HepG2 (cell line): ENCODE data around the gene MRPL38. TPM values are rescaled to one million over a fixed set of nuclear protein-coding genes. Genes with fewer than 3 reads are reported as not detected.

Experiments
- CAMTA2 ChIP-seq: sonication (generic); formaldehyde crosslinking; IDR thresholded peaks from 2 replicates; pipeline ENCODE4 v1.4.0; 2020; ENCODE audit warnings: mild to moderate bottlenecking, missing genetic modification reagents, borderline replicate concordance
- GFI1 ChIP-seq: sonication (generic); formaldehyde crosslinking; IDR thresholded peaks from 2 replicates; pipeline ENCODE4 v1.5.0; 2020; ENCODE audit warnings: missing genetic modification reagents, mild to moderate bottlenecking, borderline replicate concordance
- HMG20A ChIP-seq: IDR thresholded peaks from 2 replicates; pipeline ENCODE4 v1.6.1; 2016; ENCODE audit warnings: borderline replicate concordance
- HMG20B ChIP-seq: conservative IDR thresholded peaks from 2 replicates; pipeline ENCODE4 v1.6.1; 2016; ENCODE audit warnings: missing genetic modification reagents, missing compliant biosample characterization
- MED13 ChIP-seq: sonication (generic); formaldehyde crosslinking; IDR thresholded peaks from 2 replicates; pipeline ENCODE4 v1.5.0; 2020; ENCODE audit warnings: missing genetic modification reagents
- MTF2 ChIP-seq: sonication (generic); formaldehyde crosslinking; IDR thresholded peaks from 2 replicates; pipeline ENCODE4 v1.5.0; 2020; ENCODE audit warnings: missing genetic modification reagents, borderline replicate concordance
- MXD4 ChIP-seq: IDR thresholded peaks from 2 replicates; pipeline ENCODE4 v1.6.1; 2016; ENCODE audit warnings: mild to moderate bottlenecking, missing biosample characterization, missing genetic modification reagents
- PCBP2 ChIP-seq: fragments of 200-400 bp; formaldehyde crosslinking; optimal IDR thresholded peaks from 2 replicates; pipeline ENCODE3; 2018; ENCODE audit warnings: low read length, low read depth; ENCODE audit not compliant: poor library complexity, severe bottlenecking
- SNRNP70 ChIP-seq: fragments of 200-400 bp; formaldehyde crosslinking; IDR thresholded peaks from 2 replicates; pipeline ENCODE4 v1.6.1; 2017; ENCODE audit warnings: mild to moderate bottlenecking, low read depth, low read length, moderate library complexity
- TBX3 ChIP-seq: fragments of 450-650 bp; IDR thresholded peaks from 2 replicates; pipeline ENCODE4 v1.6.1; 2017; ENCODE audit warnings: antibody characterized with exemption, mild to moderate bottlenecking, inconsistent platforms, borderline replicate concordance
- TEF ChIP-seq: sonication (generic); formaldehyde crosslinking; IDR thresholded peaks from 2 replicates; pipeline ENCODE4 v1.5.0; 2020; ENCODE audit warnings: missing genetic modification reagents
- THYN1 ChIP-seq: sonication (generic); formaldehyde crosslinking; IDR thresholded peaks from 2 replicates; pipeline ENCODE4 v1.8.1; 2023; ENCODE audit warnings: low read depth, mild to moderate bottlenecking, moderate library complexity, missing genetic modification reagents, borderline replicate concordance
- ZNF101 ChIP-seq: sonication (generic); formaldehyde crosslinking; IDR thresholded peaks from 2 replicates; pipeline ENCODE4 v1.4.0; 2020; ENCODE audit warnings: mild to moderate bottlenecking, low read depth, missing genetic modification reagents, borderline replicate concordance
- ZNF615 ChIP-seq: sonication (generic); formaldehyde crosslinking; IDR thresholded peaks from 2 replicates; pipeline ENCODE4 v1.5.0; 2020; ENCODE audit warnings: mild to moderate bottlenecking, missing genetic modification reagents, borderline replicate concordance
- ZNF772 ChIP-seq: sonication (generic); formaldehyde crosslinking; IDR thresholded peaks from 2 replicates; pipeline ENCODE4 v1.5.0; 2020; ENCODE audit warnings: mild to moderate bottlenecking, missing genetic modification reagents
- ZNF788 ChIP-seq: sonication (generic); formaldehyde crosslinking; IDR thresholded peaks from 2 replicates; pipeline ENCODE4 v1.5.0; 2020; ENCODE audit warnings: mild to moderate bottlenecking, missing genetic modification reagents, borderline replicate concordance
- polyA plus RNA-seq, 8 experiments: library from polyadenylated mRNA; depleted of rRNA in 3 of 8; stranded (reverse) in 7 of 8; unstranded in 1 of 8; fragments of >200 nt; fragmentation: Illumina TruSeq in 4 of 8; extraction: Trizol in 4 of 8; gene quantifications; 2 replicates each; pipeline versions ENCODE4 v1.2.1 to v1.2.3, GENCODE V29; 2011 to 2016; ENCODE audit warnings: low read depth in 4 of 8, missing spikeins in 1 of 8, mixed read lengths in 1 of 8; ENCODE audit not compliant: insufficient read depth in 1 of 8
- total RNA-seq, 5 experiments: library from RNA; depleted of rRNA; stranded (reverse); fragments of >200 nt; fragmentation: Illumina TruSeq; extraction: Trizol; gene quantifications; 2 replicates each; pipeline ENCODE4 v1.2.3, GENCODE V29; 2016; ENCODE audit warnings: low read depth in 1 of 5
- TF ChIP-seq, protein P1 (sequence below): sonication (generic); formaldehyde crosslinking; IDR thresholded peaks from 2 replicates; pipeline ENCODE4 v1.4.0; 2020; ENCODE audit warnings: low read depth, missing genetic modification reagents
- TF ChIP-seq, protein P2 (sequence below): IDR thresholded peaks from 2 replicates; pipeline ENCODE4 v1.6.1; 2012; ENCODE audit warnings: low read depth, low read length, improper control_type of control experiment
- TF ChIP-seq, protein P3 (sequence below): fragments of 450-650 bp; IDR thresholded peaks from 2 replicates; pipeline ENCODE4 v1.6.1; 2017; ENCODE audit warnings: mild to moderate bottlenecking

The MRPL38 gene
- total and polyA plus RNA-seq, 2 of the 13 experiments (the other 11 are each of a cell fraction or from before 2014, with no cell fraction given) = 83.7 to 125 TPM

GRCh38 chr17:75869282-75870141, 35.2 kb downstream of the MRPL38 start (continued):
- TF ChIP-seq, protein P1, sequence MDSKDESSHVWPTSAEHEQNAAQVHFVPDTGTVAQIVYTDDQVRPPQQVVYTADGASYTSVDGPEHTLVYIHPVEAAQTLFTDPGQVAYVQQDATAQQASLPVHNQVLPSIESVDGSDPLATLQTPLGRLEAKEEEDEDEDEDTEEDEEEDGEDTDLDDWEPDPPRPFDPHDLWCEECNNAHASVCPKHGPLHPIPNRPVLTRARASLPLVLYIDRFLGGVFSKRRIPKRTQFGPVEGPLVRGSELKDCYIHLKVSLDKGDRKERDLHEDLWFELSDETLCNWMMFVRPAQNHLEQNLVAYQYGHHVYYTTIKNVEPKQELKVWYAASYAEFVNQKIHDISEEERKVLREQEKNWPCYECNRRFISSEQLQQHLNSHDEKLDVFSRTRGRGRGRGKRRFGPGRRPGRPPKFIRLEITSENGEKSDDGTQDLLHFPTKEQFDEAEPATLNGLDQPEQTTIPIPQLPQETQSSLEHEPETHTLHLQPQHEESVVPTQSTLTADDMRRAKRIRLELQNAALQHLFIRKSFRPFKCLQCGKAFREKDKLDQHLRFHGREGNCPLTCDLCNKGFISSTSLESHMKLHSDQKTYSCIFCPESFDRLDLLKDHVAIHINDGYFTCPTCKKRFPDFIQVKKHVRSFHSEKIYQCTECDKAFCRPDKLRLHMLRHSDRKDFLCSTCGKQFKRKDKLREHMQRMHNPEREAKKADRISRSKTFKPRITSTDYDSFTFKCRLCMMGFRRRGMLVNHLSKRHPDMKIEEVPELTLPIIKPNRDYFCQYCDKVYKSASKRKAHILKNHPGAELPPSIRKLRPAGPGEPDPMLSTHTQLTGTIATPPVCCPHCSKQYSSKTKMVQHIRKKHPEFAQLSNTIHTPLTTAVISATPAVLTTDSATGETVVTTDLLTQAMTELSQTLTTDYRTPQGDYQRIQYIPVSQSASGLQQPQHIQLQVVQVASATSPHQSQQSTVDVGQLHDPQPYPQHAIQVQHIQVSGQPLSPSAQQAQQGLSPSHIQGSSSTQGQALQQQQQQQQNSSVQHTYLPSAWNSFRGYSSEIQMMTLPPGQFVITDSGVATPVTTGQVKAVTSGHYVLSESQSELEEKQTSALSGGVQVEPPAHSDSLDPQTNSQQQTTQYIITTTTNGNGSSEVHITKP (CRISPR knock-in tag) = peak; percentile 90
- TF ChIP-seq ZNF101 (CRISPR knock-in tag) = no peak; the same call in 1 of the 2 replicates
- no peak for TF ChIP-seq MTF2 (CRISPR knock-in tag)
- peak; percentile 83 for TF ChIP-seq TBX3
- no peak for TF ChIP-seq MXD4 (CRISPR knock-in tag)
- peak; percentile 57; the same call in 1 of the 2 replicates for TF ChIP-seq ZNF772 (CRISPR knock-in tag)
- peak; percentile 51; the same call in 1 of the 2 replicates for TF ChIP-seq ZNF788
- TF ChIP-seq GFI1 = 0 out of 2 replicates have a peak, but pooled peaks have one; percentile 24
- peak; percentile 65 for TF ChIP-seq HMG20A (CRISPR knock-in tag)
- TF ChIP-seq SNRNP70 = no peak
- no peak for TF ChIP-seq MED13 (CRISPR knock-in tag)
- peak; percentile 63 for TF ChIP-seq PCBP2
- TF ChIP-seq, protein P2, sequence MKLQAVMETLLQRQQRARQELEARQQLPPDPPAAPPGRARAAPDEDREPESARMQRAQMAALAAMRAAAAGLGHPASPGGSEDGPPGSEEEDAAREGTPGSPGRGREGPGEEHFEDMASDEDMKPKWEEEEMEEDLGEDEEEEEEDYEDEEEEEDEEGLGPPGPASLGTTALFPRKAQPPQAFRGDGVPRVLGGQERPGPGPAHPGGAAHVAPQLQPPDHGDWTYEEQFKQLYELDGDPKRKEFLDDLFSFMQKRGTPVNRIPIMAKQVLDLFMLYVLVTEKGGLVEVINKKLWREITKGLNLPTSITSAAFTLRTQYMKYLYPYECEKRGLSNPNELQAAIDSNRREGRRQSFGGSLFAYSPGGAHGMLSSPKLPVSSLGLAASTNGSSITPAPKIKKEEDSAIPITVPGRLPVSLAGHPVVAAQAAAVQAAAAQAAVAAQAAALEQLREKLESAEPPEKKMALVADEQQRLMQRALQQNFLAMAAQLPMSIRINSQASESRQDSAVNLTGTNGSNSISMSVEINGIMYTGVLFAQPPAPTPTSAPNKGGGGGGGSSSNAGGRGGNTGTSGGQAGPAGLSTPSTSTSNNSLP = peak; percentile 81
- no peak for TF ChIP-seq THYN1 (CRISPR knock-in tag)
- TF ChIP-seq, protein P3, sequence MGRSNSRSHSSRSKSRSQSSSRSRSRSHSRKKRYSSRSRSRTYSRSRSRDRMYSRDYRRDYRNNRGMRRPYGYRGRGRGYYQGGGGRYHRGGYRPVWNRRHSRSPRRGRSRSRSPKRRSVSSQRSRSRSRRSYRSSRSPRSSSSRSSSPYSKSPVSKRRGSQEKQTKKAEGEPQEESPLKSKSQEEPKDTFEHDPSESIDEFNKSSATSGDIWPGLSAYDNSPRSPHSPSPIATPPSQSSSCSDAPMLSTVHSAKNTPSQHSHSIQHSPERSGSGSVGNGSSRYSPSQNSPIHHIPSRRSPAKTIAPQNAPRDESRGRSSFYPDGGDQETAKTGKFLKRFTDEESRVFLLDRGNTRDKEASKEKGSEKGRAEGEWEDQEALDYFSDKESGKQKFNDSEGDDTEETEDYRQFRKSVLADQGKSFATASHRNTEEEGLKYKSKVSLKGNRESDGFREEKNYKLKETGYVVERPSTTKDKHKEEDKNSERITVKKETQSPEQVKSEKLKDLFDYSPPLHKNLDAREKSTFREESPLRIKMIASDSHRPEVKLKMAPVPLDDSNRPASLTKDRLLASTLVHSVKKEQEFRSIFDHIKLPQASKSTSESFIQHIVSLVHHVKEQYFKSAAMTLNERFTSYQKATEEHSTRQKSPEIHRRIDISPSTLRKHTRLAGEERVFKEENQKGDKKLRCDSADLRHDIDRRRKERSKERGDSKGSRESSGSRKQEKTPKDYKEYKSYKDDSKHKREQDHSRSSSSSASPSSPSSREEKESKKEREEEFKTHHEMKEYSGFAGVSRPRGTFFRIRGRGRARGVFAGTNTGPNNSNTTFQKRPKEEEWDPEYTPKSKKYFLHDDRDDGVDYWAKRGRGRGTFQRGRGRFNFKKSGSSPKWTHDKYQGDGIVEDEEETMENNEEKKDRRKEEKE = no peak
- TF ChIP-seq HMG20B = 0 out of 2 replicates have a peak, but pooled peaks have one; percentile 71
- peak; percentile 32; the same call in 1 of the 2 replicates for TF ChIP-seq ZNF615 (CRISPR knock-in tag)
- TF ChIP-seq CAMTA2 = no peak
- TF ChIP-seq TEF (CRISPR knock-in tag) = peak; percentile 32; the same call in 1 of the 2 replicates
